HG03135 (cell line): Measurements from ENCODE around the gene USP49.

Experiments
- ATAC-seq: cut with Tn5 transposase; IDR thresholded peaks from one replicate; pipeline ENCODE4 v1.9.1; 2021; ENCODE audit warnings: mild to moderate bottlenecking, moderate library complexity; ENCODE audit not compliant: unreplicated experiment

Gene USP49

DNA sequence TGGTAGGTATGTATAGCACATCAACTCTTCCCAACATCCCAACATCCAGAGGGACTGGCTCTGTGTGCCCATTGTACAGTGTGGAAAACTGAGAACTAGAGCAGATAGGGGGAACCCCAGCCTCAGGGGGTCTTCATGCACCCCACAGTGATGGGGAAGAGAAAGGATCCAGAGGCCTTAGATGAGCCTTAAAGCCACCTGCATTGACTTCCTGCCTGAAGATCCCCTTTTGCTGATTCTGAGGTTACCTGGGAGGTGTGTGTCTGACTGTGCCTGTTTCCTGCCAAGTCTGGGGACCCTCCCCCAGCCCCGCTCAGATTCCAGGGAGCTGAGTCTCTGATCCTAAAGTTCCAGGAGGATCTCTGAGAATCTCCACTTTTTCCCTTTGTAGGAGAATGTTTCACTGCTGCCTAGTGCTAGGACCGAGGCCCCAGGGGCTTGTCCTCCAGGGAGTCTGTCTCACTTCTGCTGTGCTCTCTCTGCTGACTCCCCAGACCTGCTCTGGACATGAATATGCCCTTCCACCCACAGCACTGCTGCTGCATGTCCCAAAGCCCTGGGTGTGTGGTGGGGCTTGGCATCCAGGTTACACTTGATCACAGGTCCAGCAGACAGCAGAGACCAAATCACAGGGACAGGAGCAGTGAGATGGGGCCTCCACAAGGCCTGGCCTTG is 135.1 kb downstream of the USP49 start:
- no peak for ATAC-seq

DNA sequence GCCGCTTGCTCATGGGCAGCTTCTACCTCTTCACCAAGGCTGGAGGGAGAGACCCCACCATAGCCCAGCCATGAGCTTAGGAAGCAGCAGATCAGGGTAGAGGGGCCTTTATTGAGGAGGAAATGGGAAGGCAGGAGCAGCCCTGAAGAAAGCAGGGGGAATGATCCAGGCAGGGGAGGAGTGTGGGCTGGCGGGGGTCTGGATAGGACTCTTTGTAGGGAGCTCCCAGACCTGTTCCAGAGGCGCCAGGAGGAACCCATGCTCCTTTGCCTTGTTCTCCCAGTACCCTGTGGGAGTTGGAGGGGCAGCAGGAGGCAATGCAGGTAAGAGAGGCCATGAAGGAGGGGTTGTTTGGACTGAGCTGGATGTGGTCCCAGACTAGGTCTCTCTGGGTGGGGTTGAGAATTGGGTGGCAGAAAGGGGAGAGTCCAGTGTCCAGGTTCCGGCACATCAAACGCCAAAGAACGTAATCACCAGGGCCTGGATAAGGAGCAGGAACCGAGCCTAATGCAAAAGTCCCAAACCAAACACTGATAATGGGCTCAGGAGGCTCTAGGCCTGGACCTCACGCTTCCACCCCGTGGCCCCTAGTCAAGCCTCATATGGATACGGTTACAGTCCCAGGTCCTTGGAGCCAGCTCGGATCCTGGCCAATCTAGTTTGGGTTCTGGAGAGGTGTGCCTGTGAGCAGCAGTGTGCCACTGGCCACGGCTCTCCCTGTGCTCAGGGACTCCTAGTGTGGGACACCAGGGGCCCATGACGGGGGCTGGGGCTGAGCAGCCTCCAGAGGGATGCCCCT is 135.9 kb downstream of the USP49 start:
- ATAC-seq, result no peak

GRCh38 chr6:41758641-41759035 is 136.5 kb downstream of the USP49 start:
- ATAC-seq, result no peak

DNA sequence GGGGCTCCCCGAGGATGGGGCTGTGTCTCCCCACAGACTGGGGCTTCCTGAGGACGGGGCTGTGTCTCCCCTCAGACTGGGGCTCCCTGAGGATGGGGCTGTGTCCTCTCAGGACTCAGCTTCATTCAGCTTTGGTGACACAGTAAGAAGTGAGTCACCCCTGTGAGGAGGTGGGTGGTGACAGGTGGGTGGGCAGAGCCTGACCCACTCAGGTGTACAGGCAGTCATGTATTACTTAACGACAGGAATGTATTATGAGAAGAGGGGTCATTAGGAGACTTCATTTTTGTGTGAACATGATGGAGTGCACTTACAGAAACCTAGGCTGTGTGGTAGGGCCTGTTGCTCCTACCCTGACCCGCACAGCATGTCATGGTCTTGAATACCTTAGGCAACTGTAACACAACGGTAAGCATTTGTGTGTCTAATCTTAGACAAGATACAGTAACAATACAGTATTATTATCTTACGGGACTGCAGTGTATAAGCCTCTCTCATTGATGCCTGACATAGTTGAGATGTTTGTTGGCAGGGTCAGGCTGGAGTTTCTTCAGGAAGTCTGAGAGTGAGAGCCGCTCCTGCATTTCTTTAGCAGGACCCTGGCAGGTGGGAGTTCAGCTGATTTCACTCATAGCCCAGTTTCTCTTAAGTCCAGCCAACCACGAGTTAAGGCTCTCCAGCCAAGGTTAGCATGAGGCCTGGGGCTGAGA is 137.1 kb downstream of the USP49 start:
- ATAC-seq, result no peak

GRCh38 chr6:41757271-41757670 is 137.9 kb downstream of the USP49 start:
- ATAC-seq, result no peak

GRCh38 chr6:41756354-41756753 is 138.8 kb downstream of the USP49 start:
- no peak for ATAC-seq

DNA sequence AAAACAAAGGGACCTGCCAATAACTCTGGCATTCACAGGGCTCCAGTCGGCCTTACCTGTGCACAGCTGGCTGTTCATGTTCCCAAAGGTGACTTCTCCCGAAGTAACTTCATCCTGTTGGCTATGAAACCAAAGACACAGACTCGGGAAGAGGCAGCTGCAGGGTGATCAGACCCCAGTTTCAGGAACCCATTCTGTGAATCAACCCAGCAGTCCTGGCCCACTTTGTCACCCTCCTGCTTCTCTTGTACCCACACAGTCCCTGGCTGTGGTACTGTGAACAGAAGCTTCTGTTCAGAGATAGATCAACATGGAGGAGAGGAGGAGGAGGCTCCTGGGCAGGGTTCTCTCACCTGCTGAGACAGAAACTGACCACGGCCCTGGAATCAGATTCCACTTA is 139.3 kb downstream of the USP49 start:
- ATAC-seq, result no peak

DNA sequence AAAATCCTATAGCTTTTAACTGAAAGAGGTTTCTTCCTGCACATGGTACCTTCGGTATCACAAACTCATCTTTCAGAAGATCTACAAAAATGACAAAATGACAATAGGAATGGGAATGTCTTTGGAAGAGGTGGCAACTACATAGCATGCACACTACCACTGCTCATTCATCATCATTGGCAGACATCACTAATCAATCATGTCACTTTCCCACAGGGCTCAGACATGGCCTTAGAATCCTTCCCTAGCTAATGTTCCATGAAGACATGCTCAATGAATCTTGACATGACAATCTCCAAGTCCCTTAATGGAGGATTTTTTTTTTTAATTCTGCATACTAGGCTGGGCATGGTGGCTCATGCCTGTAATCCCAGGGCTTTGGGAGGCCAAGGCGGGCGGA is 144.8 kb downstream of the USP49 start:
- no peak for ATAC-seq

DNA sequence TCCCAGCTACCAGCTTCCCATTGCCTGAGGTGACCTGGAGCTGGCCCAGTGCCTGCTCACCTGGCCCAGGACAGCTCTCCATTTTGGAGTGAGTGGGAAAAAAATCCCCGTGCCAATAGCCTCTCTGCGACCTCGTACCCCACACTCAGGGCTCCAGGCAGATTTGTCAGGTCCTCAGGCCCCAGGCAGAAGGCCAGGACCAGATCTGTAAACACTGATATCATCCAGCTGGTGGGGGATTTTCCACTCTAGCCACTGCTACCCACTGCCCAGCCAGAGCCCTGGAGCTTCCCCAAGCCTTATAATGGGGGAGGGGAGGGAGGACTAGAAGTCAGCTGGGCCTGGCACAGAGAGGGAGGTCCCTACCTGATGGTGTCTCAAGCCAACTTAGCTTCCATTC is 146.6 kb downstream of the USP49 start:
- no peak for ATAC-seq

- ATAC-seq, result no peak
These were observed 147.1 kb downstream of the USP49 start for GRCh38 chr6:41748102-41748477.

- no peak for ATAC-seq
These were observed 147.7 kb downstream of the USP49 start, which contains the start of gene PGC for GRCh38 chr6:41747256-41748101. PGC (minus strand) TSS chr6:41747397; CDS start chr6:41747334, 63 bp downstream.

DNA sequence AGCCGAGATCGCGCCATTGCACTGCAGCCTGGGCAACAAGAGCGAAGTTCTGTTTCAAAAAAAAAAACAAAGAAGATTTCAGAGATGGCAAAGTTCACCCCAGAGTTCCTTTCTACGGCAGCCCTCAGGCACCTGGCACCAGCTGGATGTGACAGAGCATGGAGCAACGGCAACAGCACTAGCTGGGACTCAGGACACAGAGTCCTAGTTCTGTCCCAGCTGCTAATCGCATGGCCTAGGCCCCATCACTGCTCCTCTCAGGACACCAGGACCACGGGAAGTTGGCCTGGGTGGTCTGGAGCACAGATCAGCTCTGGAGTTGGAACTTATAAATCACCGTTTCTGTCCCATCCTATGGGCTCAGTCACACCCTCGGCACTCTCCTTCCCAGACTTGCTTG is 149.1 kb downstream of the USP49 start:
- no peak for ATAC-seq

GRCh38 chr6:41744236-41744787 is 150.9 kb downstream of the USP49 start:
- no peak for ATAC-seq

GRCh38 chr6:41743406-41744235 is 151.6 kb downstream of the USP49 start:
- ATAC-seq, result no peak

- no peak for ATAC-seq
These were observed 153.3 kb downstream of the USP49 start for GRCh38 chr6:41741625-41742490.

DNA sequence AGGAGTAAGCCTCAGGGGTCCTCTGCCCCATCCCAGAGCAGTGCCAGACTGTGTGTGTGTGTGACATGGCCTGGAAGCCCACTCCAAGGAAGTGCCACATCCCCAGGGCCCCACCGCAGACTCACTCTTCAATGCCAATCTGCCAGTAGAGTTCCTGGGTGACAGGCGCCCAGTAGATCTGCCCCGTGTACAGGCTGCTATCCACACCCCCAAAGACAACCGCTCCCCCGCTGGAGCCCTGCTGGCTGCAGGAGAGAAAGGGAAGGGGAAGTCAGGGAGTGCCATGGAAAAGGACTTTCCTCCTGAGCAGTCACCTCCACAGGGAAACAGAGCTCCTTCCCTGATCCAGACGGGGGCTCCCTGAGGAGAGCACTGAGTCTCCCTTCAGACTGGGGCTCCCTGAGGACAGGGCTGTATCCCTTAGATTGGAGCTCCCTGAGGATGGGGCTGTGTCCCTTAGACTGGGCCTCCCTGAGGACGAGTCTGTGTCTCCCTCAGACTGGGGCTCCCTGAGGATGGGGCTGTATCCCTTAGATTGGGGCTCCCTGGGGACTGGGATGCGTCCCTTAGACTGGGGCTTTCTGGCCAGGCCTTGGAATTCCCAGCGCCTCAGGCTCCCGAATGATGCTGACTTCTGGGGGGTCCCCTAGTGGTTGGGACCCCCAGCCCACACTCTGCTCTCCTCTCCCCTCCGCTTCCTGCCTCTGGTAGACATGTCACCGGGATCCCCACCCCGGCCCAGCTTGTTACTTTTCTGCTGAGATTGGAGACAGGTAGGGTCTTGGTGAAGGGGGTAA is 154.6 kb downstream of the USP49 start:
- ATAC-seq, result no peak
